ENCODE measurements around the gene TXN2. TPM values are rescaled to one million over a fixed set of nuclear protein-coding genes. Genes with fewer than 3 reads are reported as not detected.
A peak's percentile ranks its signal among the peaks of the same experiment; 100 is the strongest.

The TXN2 gene

DNA sequence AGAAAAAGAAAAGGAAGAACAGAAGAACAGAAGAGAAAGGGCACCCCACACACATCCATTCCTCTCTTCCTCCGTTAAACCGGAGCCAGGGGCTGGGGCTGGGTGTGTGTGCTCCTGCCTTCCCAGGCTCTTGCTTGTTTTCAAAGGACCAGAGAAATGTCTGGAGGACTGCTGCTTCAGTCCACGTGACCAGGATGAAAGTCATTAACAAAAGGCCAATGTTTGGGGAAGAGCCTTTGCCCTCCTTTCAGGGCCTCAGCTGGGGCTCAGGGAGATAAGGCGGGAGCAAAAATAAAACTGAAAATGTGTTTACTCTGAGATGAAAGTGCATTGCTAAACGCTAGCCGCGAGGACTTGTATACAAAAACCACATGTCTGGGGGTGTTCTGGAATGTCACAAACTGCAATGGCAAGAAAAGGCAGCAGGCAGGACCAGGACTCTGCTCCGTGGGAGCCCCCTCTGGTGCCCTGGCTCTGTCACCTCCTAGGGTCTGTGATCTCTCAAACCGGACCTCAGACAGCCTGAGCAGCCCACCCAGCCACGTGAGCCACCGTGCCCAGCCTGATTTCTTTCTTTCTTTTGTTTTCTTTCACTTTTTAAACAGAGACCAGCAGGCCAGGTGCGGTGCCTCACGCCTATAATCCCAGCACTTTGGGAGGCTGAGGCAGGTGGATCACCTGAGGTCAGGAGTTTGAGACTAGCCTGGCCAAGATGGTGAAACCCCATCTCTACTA lies 62.1 kb downstream of the TXN2 start:
- Histone ChIP-seq H3K27ac (ENCODE audit: low read length, poor library complexity, severe bottlenecking) (peak overlapping the region; percentile 13), H3K18ac (ENCODE audit: low read depth in 1 of 2, low read length in 2 of 2) (peak overlapping the region; percentile 9 to 13), H2BK120ac (ENCODE audit: low read depth, low read length) (peak overlapping the region; percentile 42), H3K4me1 (ENCODE audit: control insufficient read depth, insufficient read depth, low read depth, low read length) (peaks cover 13% of the 10 kb centered on the region), H3K4me3 (ENCODE audit: insufficient read depth in 1 of 2, low read depth in 1 of 2, low read length in 2 of 2) (peak overlapping the region in 1 of 2 experiments; percentile 68), H2BK15ac (ENCODE audit: low read depth, poor library complexity, severe bottlenecking) (peak overlapping the region; percentile 94), H3K4ac (ENCODE audit: low read depth in 1 of 2, low read length in 2 of 2) (peak overlapping the region in 1 of 2 experiments; percentile 32), H3K79me1 (replicated peaks; ENCODE audit: low read length, poor library complexity, severe bottlenecking) (no peaks in the 10 kb centered on the region), H4K91ac (ENCODE audit: low read length) (peak overlapping the region; percentile 20), H3K4me2 (ENCODE audit: low read length, poor library complexity, severe bottlenecking) (peak overlapping the region; percentile 18), H3K23ac (ENCODE audit: low read length in 2 of 2) (no peak overlapping the region), H3K9me3 (ENCODE audit: control insufficient read depth, low read length) (no peaks in the 10 kb centered on the region), H3K9ac (ENCODE audit: low read length) (peak overlapping the region; percentile 66), H2BK12ac (ENCODE audit: low read length in 2 of 2) (peak overlapping the region in 1 of 2 experiments; percentile 33), H2AK5ac (ENCODE audit: low read length, severe bottlenecking) (peak overlapping the region; percentile 16), H3K27me3 (ENCODE audit: control insufficient read depth in 1 of 2, insufficient read depth in 1 of 2, low read length in 2 of 2) (no peaks in the 10 kb centered on the region), H3K36me3 (ENCODE audit: control insufficient read depth in 1 of 2, insufficient read depth in 2 of 2, low read depth in 1 of 2, low read length in 2 of 2) (no peaks in the 10 kb centered on the region), H2AFZ (ENCODE audit: low read depth, low read length) (no peak overlapping the region), H4K8ac (ENCODE audit: low read length) (peak overlapping the region; percentile 91), H3K14ac (ENCODE audit: low read length in 2 of 2) (no peak overlapping the region), H2BK5ac (ENCODE audit: low read depth, low read length, poor library complexity, severe bottlenecking) (no peak overlapping the region)
- 13% methylated on average over 13 of the region's 13 CpGs for WGBS
- DNase-seq, result peak; percentile 95

DNA sequence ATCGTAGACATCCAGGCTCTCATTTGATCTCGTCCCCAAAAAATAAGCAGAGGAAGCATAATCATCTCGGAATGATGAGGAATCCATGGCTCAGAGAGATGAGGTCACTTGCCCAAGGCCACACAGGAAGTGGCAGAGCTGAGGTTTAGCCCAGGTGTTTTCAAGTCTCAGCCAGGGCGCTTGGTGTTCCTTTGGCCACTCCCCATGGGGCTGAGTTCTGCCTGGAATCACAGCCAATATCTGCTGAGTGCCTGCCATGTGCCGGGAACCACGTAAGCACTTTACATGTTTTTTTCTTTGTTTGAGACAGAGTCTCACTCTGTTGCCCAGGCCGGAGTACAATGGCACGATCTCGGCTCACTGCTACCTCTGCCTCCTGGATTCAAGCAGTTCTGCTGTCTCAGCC lies 64.2 kb downstream of the TXN2 start:
- H3K4me3 ChIP-seq (ENCODE audit: insufficient read depth in 1 of 2, low read depth in 1 of 2, low read length in 2 of 2), result no peak overlapping the region
- peak overlapping the region; percentile 89 for H2BK120ac ChIP-seq (ENCODE audit: low read depth, low read length)
- H3K18ac ChIP-seq (ENCODE audit: low read depth in 1 of 2, low read length in 2 of 2), result peak overlapping the region; percentile 82 to 89
- peak overlapping the region; percentile 89 for H4K91ac ChIP-seq (ENCODE audit: low read length)
- peak overlapping the region; percentile 77 to 87 for H3K4ac ChIP-seq (ENCODE audit: low read depth in 1 of 2, low read length in 2 of 2)
- peak overlapping the region; percentile 97 for H2BK15ac ChIP-seq (ENCODE audit: low read depth, poor library complexity, severe bottlenecking)
- peak overlapping the region; percentile 95 for H4K8ac ChIP-seq (ENCODE audit: low read length)
- H3K4me1 ChIP-seq (ENCODE audit: control insufficient read depth, insufficient read depth, low read depth, low read length), result peaks cover 15% of the 10 kb centered on the region
- H3K27ac ChIP-seq (ENCODE audit: low read length, poor library complexity, severe bottlenecking), result peak overlapping the region; percentile 38
- peak overlapping the region; percentile 89 to 98 for H2BK12ac ChIP-seq (ENCODE audit: low read length in 2 of 2)
- H2BK5ac ChIP-seq (ENCODE audit: low read depth, low read length, poor library complexity, severe bottlenecking), result peak overlapping the region; percentile 46
- no peak for DNase-seq
- H3K36me3 ChIP-seq (ENCODE audit: control insufficient read depth in 1 of 2, insufficient read depth in 2 of 2, low read depth in 1 of 2, low read length in 2 of 2), result no peaks in the 10 kb centered on the region
- no peaks in the 10 kb centered on the region for H3K9me3 ChIP-seq (ENCODE audit: control insufficient read depth, low read length)
- WGBS, result 56% methylated on average over 9 of the region's 9 CpGs
- H3K4me2 ChIP-seq (ENCODE audit: low read length, poor library complexity, severe bottlenecking), result peak overlapping the region; percentile 37
- no peaks in the 10 kb centered on the region for H3K27me3 ChIP-seq (ENCODE audit: control insufficient read depth in 1 of 2, insufficient read depth in 1 of 2, low read length in 2 of 2)
- H2AFZ ChIP-seq (ENCODE audit: low read depth, low read length), result no peak overlapping the region
- peaks cover 2% of the 10 kb centered on the region for H3K79me1 ChIP-seq (replicated peaks; ENCODE audit: low read length, poor library complexity, severe bottlenecking)
- peak overlapping the region in 1 of 2 experiments; percentile 55 for H3K14ac ChIP-seq (ENCODE audit: low read length in 2 of 2)
- peak overlapping the region; percentile 5 for H3K9ac ChIP-seq (ENCODE audit: low read length)
- H2AK5ac ChIP-seq (ENCODE audit: low read length, severe bottlenecking), result peak overlapping the region; percentile 26
- H3K23ac ChIP-seq (ENCODE audit: low read length in 2 of 2), result peak overlapping the region in 1 of 2 experiments; percentile 63

Small RNA genes within 50 kb of the gene (small RNA-seq; reads per million reads assigned to genes)
- gene RF00019 (ENCODE audit: low read depth), result not detected
